H1 (cell line): ENCODE data around the gene ZNF584. TPM values are rescaled to one million over a fixed set of nuclear protein-coding genes. Genes with fewer than 3 reads are reported as not detected.

Experiments used
- CTCF ChIA-PET: fragments of 300-600 bp; sonication (Branson Sonifier 250); formaldehyde crosslinking; loops from one replicate; lab custom pipeline; 2021; ENCODE audit not compliant: partially characterized antibody; lab: Charles Lee
- POLR2A ChIA-PET: fragments of 300-600 bp; sonication (Branson Sonifier 250); formaldehyde crosslinking; loops from one replicate; lab custom pipeline; 2021; ENCODE audit warnings: inconsistent platforms; ENCODE audit not compliant: partially characterized antibody; lab: Charles Lee
- DNase-seq, 2 experiments: peaks; one replicate each; pipeline versions ENCODE4 v3.0.0 to v3.0.0-alpha.2; 2010 to 2022; ENCODE audit warnings: low spot score in 2 of 2, low read depth in 1 of 2, mixed read lengths in 1 of 2
- FAIRE-seq: peaks from 2 replicates; lab custom pipeline; 2011; peaks lifted over from hg19 to GRCh38; lab: Jason Lieb, UNC
- H2AFZ ChIP-seq: 2 replicates; pipeline ENCODE4 v1.8.1; 2012; ENCODE audit warnings: low read length, inconsistent platforms
- H2AK5ac ChIP-seq: 2 replicates; pipeline ENCODE4 v1.6.1; 2013; ENCODE audit warnings: low read depth, low read length
- H2BK120ac ChIP-seq: replicated peaks from 2 replicates; pipeline ENCODE3; 2013; ENCODE audit warnings: low read depth, low read length, inconsistent platforms
- H2BK12ac ChIP-seq: 2 replicates; pipeline ENCODE4 v1.6.1; 2013; ENCODE audit warnings: low read depth, low read length
- H2BK15ac ChIP-seq: 2 replicates; pipeline ENCODE4 v1.6.1; 2013; ENCODE audit warnings: low read length
- H2BK20ac ChIP-seq: 2 replicates; pipeline ENCODE4 v1.6.1; 2013; ENCODE audit warnings: low read length
- H2BK5ac ChIP-seq: 2 replicates; pipeline ENCODE4 v1.6.1; 2013; ENCODE audit warnings: low read depth, low read length
- H3K14ac ChIP-seq: 2 replicates; pipeline ENCODE4 v1.6.1; 2013; ENCODE audit warnings: inconsistent platforms; ENCODE audit not compliant: insufficient read length
- H3K18ac ChIP-seq: 2 replicates; pipeline ENCODE4 v1.6.1; 2013; ENCODE audit warnings: low read length; ENCODE audit errors: extremely low read depth
- H3K23ac ChIP-seq: 2 replicates; pipeline ENCODE4 v1.6.1; 2013; ENCODE audit warnings: inconsistent platforms; ENCODE audit not compliant: insufficient read length
- H3K23me2 ChIP-seq: 2 replicates; pipeline ENCODE4 v1.6.1; 2013; ENCODE audit warnings: low read depth, low read length
- H3K27ac ChIP-seq: 2 replicates; pipeline ENCODE4 v1.6.1; 2011; ENCODE audit warnings: low read depth, low read length, inconsistent platforms
- H3K27me3 ChIP-seq, 4 experiments: replicated peaks in 1 of 4; 1 replicate in 1 of 4; 2 replicates in 3 of 4; pipeline versions ENCODE4 v1.6.1 to v1.8.1; 2011 to 2013; ENCODE audit warnings: low read length in 3 of 4, mild to moderate bottlenecking in 3 of 4, inconsistent platforms in 2 of 4, mixed read lengths in 2 of 4, moderate library complexity in 1 of 4; ENCODE audit not compliant: control insufficient read depth in 3 of 4, insufficient read depth in 3 of 4; ENCODE audit errors: extremely low read depth in 1 of 4
- H3K36me3 ChIP-seq, 4 experiments: 2 replicates each; pipeline versions ENCODE4 v1.6.1 to v1.8.1; 2011 to 2013; ENCODE audit warnings: mild to moderate bottlenecking in 4 of 4, low read length in 3 of 4, moderate library complexity in 2 of 4, control low read depth in 1 of 4, inconsistent platforms in 1 of 4; ENCODE audit not compliant: insufficient read depth in 4 of 4, control insufficient read depth in 2 of 4
- H3K4ac ChIP-seq: replicated peaks from 2 replicates; pipeline ENCODE3; 2013; ENCODE audit warnings: low read length, low read depth, mixed read lengths, inconsistent platforms; ENCODE audit not compliant: insufficient read length
- H3K4me1 ChIP-seq, 4 experiments: replicated peaks in 1 of 4; 1 replicate in 1 of 4; 2 replicates in 3 of 4; pipeline versions ENCODE4 v1.6.1 to v1.8.1; 2011 to 2013; ENCODE audit warnings: low read length in 3 of 4, inconsistent platforms in 2 of 4, mixed read lengths in 1 of 4; ENCODE audit not compliant: insufficient read depth in 4 of 4, control insufficient read depth in 3 of 4
- H3K4me2 ChIP-seq, 2 experiments: 2 replicates each; pipeline versions ENCODE4 v1.6.1 to v1.8.1; 2011 to 2013; ENCODE audit warnings: low read depth in 2 of 2, low read length in 2 of 2, control low read depth in 1 of 2, inconsistent platforms in 1 of 2, mild to moderate bottlenecking in 1 of 2; ENCODE audit not compliant: insufficient read depth in 1 of 2
- H3K4me3 ChIP-seq, 4 experiments: fragments of 200-600, 300-600 bp in 1 of 4; sonication (generic), shearing (Covaris generic), sonication (Bioruptor Twin) in 1 of 4; 2 replicates each; pipeline versions ENCODE4 v1.5.1 to v1.8.1; 2011 to 2016; ENCODE audit warnings: low read length in 4 of 4, low read depth in 3 of 4, control low read depth in 2 of 4, inconsistent platforms in 2 of 4, mild to moderate bottlenecking in 2 of 4, mixed read lengths in 1 of 4, moderate library complexity in 1 of 4; ENCODE audit not compliant: insufficient read depth in 2 of 4; ENCODE audit errors: extremely low read depth in 1 of 4
- H3K56ac ChIP-seq: replicated peaks from 2 replicates; pipeline ENCODE3; 2013; ENCODE audit warnings: low read depth, mild to moderate bottlenecking, mixed read lengths, low read length, inconsistent platforms; ENCODE audit not compliant: insufficient read length
- H3K79me1 ChIP-seq: 2 replicates; pipeline ENCODE4 v1.6.1; 2013; ENCODE audit warnings: low read depth, low read length, control low read depth
- H3K79me2 ChIP-seq, 2 experiments: 2 replicates each; pipeline versions ENCODE4 v1.6.1 to v1.8.1; 2012 to 2013; ENCODE audit warnings: low read length in 2 of 2, mild to moderate bottlenecking in 2 of 2, inconsistent platforms in 1 of 2; ENCODE audit not compliant: insufficient read depth in 2 of 2, control insufficient read depth in 1 of 2
- H3K9ac ChIP-seq, 4 experiments: replicated peaks in 1 of 4; 1 replicate in 1 of 4; 2 replicates in 3 of 4; pipeline versions ENCODE4 v1.6.1 to v1.8.1; 2011 to 2013; ENCODE audit warnings: low read depth in 3 of 4, low read length in 3 of 4, control low read depth in 2 of 4, mild to moderate bottlenecking in 2 of 4, moderate library complexity in 2 of 4, inconsistent platforms in 1 of 4; ENCODE audit errors: extremely low read depth in 1 of 4
- H3K9me3 ChIP-seq, 2 experiments: 2 replicates each; pipeline versions ENCODE4 v1.6.1 to v1.8.1; 2012 to 2013; ENCODE audit warnings: mild to moderate bottlenecking in 2 of 2, moderate library complexity in 2 of 2, control low read depth in 1 of 2, inconsistent platforms in 1 of 2, low read depth in 1 of 2, low read length in 1 of 2, mixed read lengths in 1 of 2; ENCODE audit not compliant: insufficient read depth in 2 of 2
- H4K20me1 ChIP-seq, 2 experiments: replicated peaks in 1 of 2; 2 replicates each; pipeline versions ENCODE3 to v1.8.1; 2011 to 2013; ENCODE audit warnings: inconsistent platforms in 2 of 2, low read length in 2 of 2, mild to moderate bottlenecking in 1 of 2; ENCODE audit not compliant: insufficient read depth in 2 of 2, control insufficient read depth in 1 of 2
- H4K5ac ChIP-seq: 2 replicates; pipeline ENCODE4 v1.6.1; 2013; ENCODE audit warnings: low read length, low read depth, mixed read lengths, inconsistent platforms; ENCODE audit not compliant: insufficient read length
- H4K8ac ChIP-seq: 2 replicates; pipeline ENCODE4 v1.8.0; 2013; ENCODE audit warnings: mild to moderate bottlenecking, moderate library complexity, low read length, inconsistent platforms; ENCODE audit not compliant: insufficient read depth; ENCODE audit errors: extremely low read depth
- H4K91ac ChIP-seq: replicated peaks from 2 replicates; pipeline ENCODE3; 2013; ENCODE audit warnings: low read length, mixed read lengths, inconsistent platforms; ENCODE audit not compliant: insufficient read length
- ASH2L ChIP-seq: fragments of 200-600, 300-600 bp; sonication (generic); IDR thresholded peaks from one replicate; pipeline ENCODE4 v1.7.1; 2017; ENCODE audit warnings: low read length
- BCL11A ChIP-seq, 2 experiments: IDR thresholded peaks; one replicate each; pipeline ENCODE4 v1.6.1; 2011; ENCODE audit warnings: low read depth in 2 of 2, low read length in 2 of 2, mild to moderate bottlenecking in 2 of 2
- CEBPB ChIP-seq: IDR thresholded peaks from 2 replicates; pipeline ENCODE4 v1.6.1; 2012; ENCODE audit warnings: low read depth, low read length
- CTBP2 ChIP-seq: IDR thresholded peaks from 2 replicates; pipeline ENCODE4 v1.7.0; 2011; ENCODE audit warnings: borderline replicate concordance, mild to moderate bottlenecking, moderate library complexity, mixed read lengths, low read length; ENCODE audit not compliant: insufficient read depth, insufficient read length
- EZH2 ChIP-seq: fragments of 200-600 bp; sonication (generic); IDR thresholded peaks from 2 replicates; pipeline ENCODE4 v1.7.1; 2012; ENCODE audit warnings: low read depth, mild to moderate bottlenecking, moderate library complexity, low read length, inconsistent platforms; ENCODE audit not compliant: severe bottlenecking
- JUN ChIP-seq: IDR thresholded peaks from 2 replicates; pipeline ENCODE4 v1.6.1; 2011; ENCODE audit warnings: low read depth, mild to moderate bottlenecking, improper control_type of control experiment, low read length
- KDM1A ChIP-seq: fragments of 200-600, 300-600 bp; sonication (generic); IDR thresholded peaks from 2 replicates; pipeline ENCODE4 v1.7.1; 2016; ENCODE audit warnings: mild to moderate bottlenecking, low read length, borderline replicate concordance
- KDM4A ChIP-seq: IDR thresholded peaks from one replicate; pipeline ENCODE4 v1.7.1; 2012; ENCODE audit warnings: low read depth, mild to moderate bottlenecking, moderate library complexity, low read length, inconsistent platforms; ENCODE audit not compliant: severe bottlenecking
- PHF8 ChIP-seq: fragments of 200-600 bp; sonication (generic); conservative IDR thresholded peaks from 2 replicates; pipeline ENCODE4 v1.7.1; 2012; ENCODE audit warnings: low read depth, mild to moderate bottlenecking, inconsistent platforms, low read length, moderate library complexity
- POLR2A ChIP-seq, 2 experiments: IDR thresholded peaks; 1 replicate in 1 of 2; 2 replicates in 1 of 2; pipeline ENCODE4 v1.6.1; 2011; ENCODE audit warnings: low read depth in 2 of 2, low read length in 2 of 2, mild to moderate bottlenecking in 2 of 2; ENCODE audit errors: control extremely low read depth in 1 of 2
- SIN3A ChIP-seq, 2 experiments: IDR thresholded peaks in 1 of 2; conservative IDR thresholded peaks in 1 of 2; 2 replicates each; pipeline ENCODE4 v1.6.1; 2011 to 2012; ENCODE audit warnings: low read length in 2 of 2, improper control_type of control experiment in 1 of 2, low read depth in 1 of 2, mild to moderate bottlenecking in 1 of 2
- SIRT6 ChIP-seq: IDR thresholded peaks from one replicate; pipeline ENCODE4 v1.7.1; 2012; ENCODE audit warnings: low read length, inconsistent platforms
- SP1 ChIP-seq: IDR thresholded peaks from 2 replicates; pipeline ENCODE4 v1.6.1; 2011; ENCODE audit warnings: low read depth, low read length
- TAF1 ChIP-seq: IDR thresholded peaks from 2 replicates; pipeline ENCODE4 v1.6.1; 2011; ENCODE audit warnings: mild to moderate bottlenecking, low read depth, low read length
- TBP ChIP-seq: IDR thresholded peaks from 2 replicates; pipeline ENCODE4 v1.6.1; 2011; ENCODE audit warnings: low read depth, low read length, improper control_type of control experiment
- WGBS, 2 experiments: shearing (Covaris generic) in 1 of 2; methylation state at CpG; one replicate each; pipeline versions ENCODE4 v1.1.6 to v1.1.7; 2013 to 2015; ENCODE audit warnings: low lambda C conversion rate in 2 of 2, mixed read lengths in 2 of 2, inconsistent platforms in 1 of 2, low coverage in 1 of 2, missing lambda C conversion rate in 1 of 2; ENCODE audit not compliant: insufficient replicate concordance in 2 of 2, insufficient coverage in 1 of 2, insufficient read length in 1 of 2; ENCODE audit errors: extremely low coverage in 1 of 2, missing lambda C conversion rate in 1 of 2; 5-methylcytosine and 5-hydroxymethylcytosine counted together
- polyA plus RNA-seq, 7 experiments: library from polyadenylated mRNA; depleted of rRNA in 3 of 7; stranded (reverse) in 5 of 7; unstranded in 2 of 7; fragments of >200 nt in 5 of 7; fragments of 200-250 nt in 2 of 7; gene quantifications; 1 replicate in 5 of 7; 2 replicates in 1 of 7; 4 replicates in 1 of 7; pipeline versions ENCODE4 v1.2.1 to v1.2.3, GENCODE V29; 2011 to 2013; ENCODE audit warnings: missing spikeins in 2 of 7, mixed read lengths in 2 of 7
- total RNA-seq: library from RNA; stranded (reverse); fragmentation: NEBNext Ultra II Directional; extraction: Animal tissue kit (Norgen Biotek cat#: 25700); gene quantifications from 2 replicates; pipeline ENCODE4 v1.2.1, GENCODE V29; 2021

ZNF584 gene
- total and polyA plus RNA-seq, 2 of the 8 experiments (the other 6 are each of a cell fraction or from before 2014, with no cell fraction given) = 2.5 to 5.2 TPM

GRCh38 chr19:58460039-58460438 is 51.6 kb downstream of the ZNF584 start:
- H3K9ac ChIP-seq = no peak overlapping the region
- H2AFZ ChIP-seq = no peak overlapping the region
- no peaks in the 10 kb centered on the region for H3K4me1 ChIP-seq
- no peak overlapping the region for H4K5ac ChIP-seq
- no peak overlapping the region for H3K4me3 ChIP-seq
- DNase-seq (no peak), FAIRE-seq (no peak)
- ChIA-PET CTCF (interaction anchor here (1.1 kb wide), 1 partner anchor 59 kb away, joined by 3 read pairs; the partner anchor contains the start of gene ZBTB45), POLR2A (interaction anchor here (1.0 to 1.5 kb wide), 2 partner anchors 9 to 16 kb away, joined by 3 to 4 read pairs; partner anchors contain the start of genes ZNF324B and ZNF446)
- 68% methylated on average over 2 of the region's 2 CpGs; no CpG with 5 or more reads in 1 of the 2 experiments for WGBS, 2 experiments
- no peak overlapping the region for H3K18ac ChIP-seq
- no peak overlapping the region for H2BK20ac ChIP-seq
- no peaks in the 10 kb centered on the region for H4K20me1 ChIP-seq
- no peaks in the 10 kb centered on the region for H3K79me1 ChIP-seq
- H2AK5ac ChIP-seq = no peak overlapping the region
- no peaks in the 10 kb centered on the region for H3K27me3 ChIP-seq
- H3K79me2 ChIP-seq = no peaks in the 10 kb centered on the region; a peak in 1 of 4 replicates
- no peak overlapping the region for H3K14ac ChIP-seq
- H2BK5ac ChIP-seq = no peak overlapping the region
- no peaks in the 10 kb centered on the region for H3K9me3 ChIP-seq
- no peak for TF ChIP-seq CTBP2
- no peak for TF ChIP-seq SP1
- TF ChIP-seq JUN = no peak
- TF ChIP-seq TAF1 = no peak
- no peak for TF ChIP-seq SIN3A (conservative IDR thresholded peaks at IDR 0.05 in 1 of 2, IDR thresholded peaks at IDR 0.05 in 1 of 2; ENCODE audit: low read depth in 1 of 2, low read length in 2 of 2)
- TF ChIP-seq CEBPB = no peak
- no peak for TF ChIP-seq PHF8
- no peak for TF ChIP-seq TBP
- no peak for TF ChIP-seq POLR2A (IDR thresholded peaks at IDR 0.05; ENCODE audit: control extremely low read depth in 1 of 2, low read depth in 2 of 2, low read length in 2 of 2)
- no peak for TF ChIP-seq KDM4A
- TF ChIP-seq ASH2L = no peak
- TF ChIP-seq EZH2 = no peak
- TF ChIP-seq BCL11A (IDR thresholded peaks at IDR 0.05; ENCODE audit: low read depth in 2 of 2, low read length in 2 of 2) = no peak
- TF ChIP-seq SIRT6 = no peak
- no peak for TF ChIP-seq KDM1A
- peaks cover 0 to 5% (median 2%) of the 10 kb centered on the region in 4 experiments; a peak in 3 of 8 replicates for H3K36me3 ChIP-seq
- no peak overlapping the region for H3K4ac ChIP-seq
- H2BK120ac ChIP-seq = no peak overlapping the region
- H3K56ac ChIP-seq = no peak overlapping the region
- no peak overlapping the region for H2BK15ac ChIP-seq
- H4K8ac ChIP-seq = no peak overlapping the region
- H3K23ac ChIP-seq = no peak overlapping the region
- H2BK12ac ChIP-seq = no peak overlapping the region
- H3K4me2 ChIP-seq = no peak overlapping the region
- no peak overlapping the region for H3K27ac ChIP-seq
- no peak overlapping the region for H4K91ac ChIP-seq
- no peaks in the 10 kb centered on the region for H3K23me2 ChIP-seq
